Muscle layer of duodenum (tissue), 2 donors: ENCODE data around the gene MYH13.

Experiments used
- H3K27ac ChIP-seq: one replicate; pipeline ENCODE4 v1.7.0; 2013; ENCODE audit warnings: mild to moderate bottlenecking, low read length
- H3K27me3 ChIP-seq: one replicate; pipeline ENCODE4 v1.7.0; 2013; ENCODE audit warnings: low read depth, mild to moderate bottlenecking, control low read depth, low read length
- H3K36me3 ChIP-seq, 2 donors: one replicate each; pipeline ENCODE4 v1.7.0; 2013; ENCODE audit warnings: low read length in 2 of 2, control low read depth in 1 of 2, mild to moderate bottlenecking in 1 of 2; ENCODE audit not compliant: insufficient read depth in 2 of 2, control insufficient read depth in 1 of 2
- H3K4me1 ChIP-seq, 2 donors: one replicate each; pipeline ENCODE4 v1.7.0; 2013; ENCODE audit warnings: low read length in 2 of 2, mild to moderate bottlenecking in 2 of 2, control low read depth in 1 of 2, moderate library complexity in 1 of 2; ENCODE audit not compliant: insufficient read depth in 2 of 2, control insufficient read depth in 1 of 2
- H3K4me3 ChIP-seq, 2 donors: one replicate each; pipeline ENCODE4 v1.7.0; 2013; ENCODE audit warnings: low read length in 2 of 2, low read depth in 1 of 2, mild to moderate bottlenecking in 1 of 2
- H3K9me3 ChIP-seq, 2 donors: one replicate each; pipeline ENCODE4 v1.7.0; 2013; ENCODE audit warnings: low read length in 2 of 2, control low read depth in 1 of 2, mild to moderate bottlenecking in 1 of 2; ENCODE audit not compliant: control insufficient read depth in 1 of 2
- donor health status: healthy.

Gene MYH13

DNA sequence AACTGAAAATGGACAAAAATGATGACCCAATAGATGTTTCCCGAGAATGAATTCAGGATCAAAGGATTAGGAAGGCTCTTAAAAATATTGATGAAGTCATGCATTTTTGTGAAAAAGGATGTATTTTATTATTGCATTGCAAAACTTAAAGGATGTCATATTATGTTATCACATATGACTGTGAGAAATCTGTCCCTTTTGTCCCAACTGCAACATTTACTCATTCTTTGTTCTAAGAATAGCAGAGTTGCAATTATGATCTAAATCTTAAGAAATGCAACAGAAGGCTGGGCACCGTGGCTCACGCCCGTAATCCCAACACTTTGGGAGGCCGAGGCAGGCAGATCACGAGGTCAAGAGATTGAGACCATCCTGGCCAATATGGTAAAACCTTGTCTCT is 13.1 kb upstream of the MYH13 start:
- H3K27me3 ChIP-seq = no peaks in the 10 kb centered on the region
- no peaks in the 10 kb centered on the region for H3K36me3 ChIP-seq
- H3K4me3 ChIP-seq = no peak overlapping the region
- H3K27ac ChIP-seq = no peak overlapping the region
- no peaks in the 10 kb centered on the region for H3K9me3 ChIP-seq
- H3K4me1 ChIP-seq = no peaks in the 10 kb centered on the region

DNA sequence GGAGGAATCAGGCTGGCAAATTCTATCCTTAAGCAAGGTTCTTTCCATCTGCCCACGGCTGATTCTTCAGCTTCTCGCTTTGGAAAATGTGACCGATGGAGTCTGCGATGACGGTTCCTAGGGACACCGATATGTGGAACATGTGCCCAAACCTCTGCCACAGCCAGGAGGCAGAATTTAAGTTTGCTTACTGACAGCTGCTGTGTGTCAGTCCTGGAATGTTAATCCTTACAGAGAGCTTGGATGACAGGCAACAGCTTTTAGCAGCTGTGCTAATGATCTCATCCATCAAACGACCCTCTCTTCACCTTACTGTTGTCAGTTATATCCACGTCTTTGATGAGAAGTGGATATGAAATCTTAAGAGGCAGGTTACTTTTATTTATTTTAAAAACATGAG is 11.4 kb upstream of the MYH13 start:
- Histone ChIP-seq H3K4me1 (no peaks in the 10 kb centered on the region), H3K27me3 (no peaks in the 10 kb centered on the region), H3K9me3 (no peaks in the 10 kb centered on the region), H3K36me3 (no peaks in the 10 kb centered on the region), H3K27ac (no peak overlapping the region), H3K4me3 (no peak overlapping the region)

DNA sequence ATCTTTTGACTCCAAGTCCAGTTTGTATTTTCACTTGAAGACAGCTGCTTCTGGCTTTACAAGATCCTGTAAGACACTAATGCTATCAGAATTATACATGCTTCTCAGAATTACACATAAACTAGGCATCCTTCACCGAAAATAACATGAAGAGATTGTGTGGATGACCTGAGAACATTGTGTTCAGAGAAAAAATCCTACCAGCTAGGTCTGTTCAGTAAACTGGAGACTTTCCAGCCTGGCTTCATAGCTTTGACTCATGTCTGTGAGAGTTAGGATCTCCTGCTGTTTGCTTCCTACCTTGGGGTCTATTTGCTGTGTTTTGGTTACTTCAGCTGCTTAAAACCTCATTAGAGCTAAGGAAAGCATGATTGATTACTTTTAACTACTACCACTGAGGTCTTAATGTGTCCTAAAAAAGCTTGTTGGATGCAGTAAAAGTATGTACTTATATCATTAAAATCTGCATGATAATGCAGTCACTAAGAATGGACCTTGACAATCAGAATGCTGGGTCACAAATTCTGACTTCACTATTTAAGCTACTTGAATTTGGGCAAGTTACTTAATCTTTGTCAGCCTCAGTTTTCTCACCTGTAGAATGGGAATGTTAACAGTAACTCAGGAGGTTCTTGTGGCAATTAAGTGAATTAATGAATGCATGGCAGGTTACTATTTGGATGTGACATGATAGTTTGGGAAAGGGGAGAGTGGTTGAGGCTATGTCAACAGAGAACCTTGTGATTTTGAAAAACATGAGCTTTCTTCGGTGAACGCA is 8.0 kb upstream of the MYH13 start:
- Histone ChIP-seq H3K9me3 (no peaks in the 10 kb centered on the region), H3K4me1 (no peaks in the 10 kb centered on the region), H3K4me3 (no peak overlapping the region), H3K36me3 (no peaks in the 10 kb centered on the region), H3K27me3 (no peaks in the 10 kb centered on the region), H3K27ac (no peak overlapping the region)

DNA sequence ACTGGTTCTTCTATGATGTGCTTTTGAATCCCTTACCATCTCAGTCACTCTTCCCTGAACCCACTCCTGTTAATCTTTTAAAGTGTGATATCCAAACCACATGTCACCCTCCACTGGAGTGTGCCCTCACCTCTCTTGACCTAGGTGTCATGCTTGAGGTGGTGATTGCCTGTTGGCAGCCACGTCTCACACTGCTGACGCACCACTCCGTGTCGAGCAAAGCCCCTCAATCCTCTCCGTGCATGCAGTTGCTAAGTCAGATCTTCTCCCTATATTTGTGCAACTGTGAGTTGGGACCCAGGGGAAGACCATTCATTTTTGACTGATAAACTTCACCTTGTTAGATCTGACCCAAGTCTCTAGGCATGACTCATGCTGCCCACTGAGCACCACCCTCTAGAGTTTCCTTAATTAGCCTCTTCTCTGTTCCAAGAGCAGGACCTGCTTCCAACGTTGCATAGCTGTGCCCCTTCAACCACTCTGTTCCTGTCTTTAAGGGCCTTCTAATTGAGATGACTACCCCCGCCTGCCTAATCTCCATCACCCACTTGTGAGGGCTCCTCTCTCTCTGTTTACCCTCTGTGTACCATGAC is 2.7 kb downstream of the MYH13 start:
- Histone ChIP-seq H3K4me1 (no peaks in the 10 kb centered on the region), H3K36me3 (no peaks in the 10 kb centered on the region), H3K9me3 (no peaks in the 10 kb centered on the region)

DNA sequence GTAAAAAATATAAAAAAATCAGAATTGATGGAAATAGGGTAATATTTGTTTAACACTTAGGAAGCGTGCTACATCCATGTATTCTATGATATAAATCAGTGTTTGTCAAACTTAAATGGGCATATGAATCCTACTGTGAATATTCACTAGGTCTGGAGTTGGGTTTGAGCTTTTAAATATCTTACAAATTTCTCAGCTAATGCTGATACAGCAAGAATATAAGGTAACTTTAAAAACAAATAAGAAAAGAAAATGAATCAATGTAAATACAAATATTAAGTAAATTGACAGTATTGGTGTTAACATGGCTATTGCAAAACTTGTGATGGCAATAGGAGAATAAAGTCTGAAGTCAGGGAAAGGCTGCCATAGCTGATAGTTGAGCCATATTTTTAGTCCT is 3.6 kb downstream of the MYH13 start:
- H3K4me1 ChIP-seq = no peaks in the 10 kb centered on the region
- H3K36me3 ChIP-seq = no peaks in the 10 kb centered on the region
- H3K27ac ChIP-seq = no peak overlapping the region
- no peaks in the 10 kb centered on the region for H3K9me3 ChIP-seq
- no peaks in the 10 kb centered on the region for H3K27me3 ChIP-seq
- no peak overlapping the region for H3K4me3 ChIP-seq

More for the DNA sequence above, 2.7 kb downstream of the MYH13 start:
- H3K27ac ChIP-seq = no peak overlapping the region
- no peaks in the 10 kb centered on the region for H3K27me3 ChIP-seq
- H3K4me3 ChIP-seq = no peak overlapping the region

DNA sequence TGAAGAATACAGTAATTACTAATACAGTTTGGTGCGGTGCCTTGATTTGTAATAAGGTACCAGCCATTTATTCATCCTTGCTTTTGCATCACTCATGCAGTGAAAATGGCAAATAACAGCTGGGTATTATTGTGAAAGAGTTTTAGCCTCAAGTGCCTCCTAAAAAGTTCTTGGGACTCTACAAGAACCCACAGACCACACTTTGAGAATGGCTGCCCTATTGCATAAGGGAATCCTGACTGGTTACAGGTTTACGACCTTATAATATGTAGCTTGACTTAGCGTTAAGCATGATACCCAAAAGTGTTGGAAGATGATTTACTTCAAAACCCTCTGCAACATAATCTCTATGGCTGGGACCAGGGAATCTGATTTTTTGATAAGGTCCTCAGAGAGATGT is 4.2 kb downstream of the MYH13 start:
- H3K4me1 ChIP-seq = no peaks in the 10 kb centered on the region
- no peaks in the 10 kb centered on the region for H3K27me3 ChIP-seq
- H3K36me3 ChIP-seq = no peaks in the 10 kb centered on the region
- H3K27ac ChIP-seq = no peak overlapping the region
- H3K4me3 ChIP-seq = no peak overlapping the region
- no peaks in the 10 kb centered on the region for H3K9me3 ChIP-seq

DNA sequence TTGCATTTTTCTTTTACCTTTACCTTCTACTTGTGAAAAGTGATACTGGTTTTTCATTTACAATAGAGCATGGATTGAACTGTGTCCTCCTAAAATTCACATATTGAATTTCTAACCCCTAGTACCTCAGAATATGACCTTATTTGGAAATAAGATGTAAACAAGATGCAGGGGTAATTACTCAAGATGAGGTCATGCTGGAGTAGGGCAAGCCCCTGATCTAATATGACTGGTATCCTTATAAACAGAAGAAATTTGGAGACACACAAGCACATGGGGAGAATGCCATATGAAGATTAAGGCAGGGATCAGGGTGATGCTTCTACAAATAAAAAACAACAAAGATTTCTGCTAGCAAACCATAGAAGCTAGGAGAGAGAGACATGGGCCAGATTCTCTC is 12.2 kb downstream of the MYH13 start:
- no peaks in the 10 kb centered on the region for H3K36me3 ChIP-seq
- H3K4me3 ChIP-seq = no peak overlapping the region
- H3K9me3 ChIP-seq = no peaks in the 10 kb centered on the region
- no peak overlapping the region for H3K27ac ChIP-seq
- no peaks in the 10 kb centered on the region for H3K4me1 ChIP-seq
- H3K27me3 ChIP-seq = no peaks in the 10 kb centered on the region

DNA sequence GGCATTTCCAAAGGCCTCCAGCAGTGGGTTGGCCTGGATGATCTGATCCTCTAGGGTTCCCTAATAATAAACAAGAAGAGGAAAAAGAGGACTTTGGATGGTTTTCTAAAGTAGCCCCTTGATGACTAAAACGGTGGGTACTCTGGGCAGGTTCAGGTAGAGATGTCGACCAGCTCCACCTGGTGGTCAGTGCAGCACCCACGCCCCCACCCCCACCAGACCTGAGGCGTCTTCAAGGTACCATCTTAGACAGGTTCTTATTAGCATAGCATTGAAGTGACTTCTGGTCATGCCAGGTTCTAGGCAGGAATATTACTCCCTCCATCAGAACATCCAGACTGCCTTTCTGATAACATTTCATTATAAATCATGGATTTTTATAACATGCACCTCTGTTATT is 15.0 kb downstream of the MYH13 start:
- H3K9me3 ChIP-seq = no peaks in the 10 kb centered on the region
- H3K4me1 ChIP-seq = no peaks in the 10 kb centered on the region
- H3K4me3 ChIP-seq = no peak overlapping the region
- H3K27ac ChIP-seq = no peak overlapping the region
- H3K36me3 ChIP-seq = no peaks in the 10 kb centered on the region
- H3K27me3 ChIP-seq = no peaks in the 10 kb centered on the region

DNA sequence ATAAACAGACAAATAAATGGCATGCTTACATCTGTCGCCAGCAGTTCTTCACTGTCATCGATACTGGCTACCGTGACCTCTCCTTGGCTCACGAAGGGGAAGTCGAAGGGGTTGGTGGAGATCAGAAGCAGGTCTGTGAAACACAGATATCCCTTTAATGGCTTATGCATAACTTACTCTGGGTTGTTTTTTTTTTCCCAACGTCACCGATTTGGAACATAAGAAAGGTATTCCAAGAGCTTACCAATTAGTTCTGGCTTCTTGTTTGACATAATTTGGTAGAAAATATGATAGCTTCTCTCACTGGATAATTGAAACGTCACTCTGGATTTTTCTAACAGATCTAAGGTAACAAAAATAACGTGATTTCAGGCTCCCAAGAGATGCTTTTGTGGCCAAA is 18.2 kb downstream of the MYH13 start:
- no peaks in the 10 kb centered on the region for H3K9me3 ChIP-seq
- no peak overlapping the region for H3K4me3 ChIP-seq
- H3K36me3 ChIP-seq = no peaks in the 10 kb centered on the region
- no peak overlapping the region for H3K27ac ChIP-seq
- H3K27me3 ChIP-seq = no peaks in the 10 kb centered on the region
- H3K4me1 ChIP-seq = no peaks in the 10 kb centered on the region

DNA sequence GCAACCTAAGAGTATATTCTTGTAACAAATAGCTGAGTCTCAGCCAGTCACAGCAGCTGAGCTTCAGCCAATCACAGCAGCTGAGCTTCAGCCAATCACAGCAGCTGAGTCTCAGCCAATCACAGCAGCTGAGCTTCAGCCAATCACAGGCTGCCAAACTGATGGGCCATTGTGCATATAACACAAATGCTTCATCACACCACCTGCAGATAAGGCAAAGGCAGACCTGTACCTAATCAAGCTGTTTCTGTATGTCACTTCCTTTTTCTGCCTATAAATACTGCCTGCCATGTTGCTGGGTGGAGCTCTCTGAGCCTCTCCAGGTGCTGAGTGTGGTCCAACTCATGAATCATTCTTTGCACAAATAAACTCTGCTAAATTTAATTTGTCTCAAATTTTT is 19.9 kb downstream of the MYH13 start:
- no peaks in the 10 kb centered on the region for H3K27me3 ChIP-seq
- no peaks in the 10 kb centered on the region for H3K4me1 ChIP-seq
- no peak overlapping the region for H3K27ac ChIP-seq
- no peak overlapping the region for H3K4me3 ChIP-seq
- no peaks in the 10 kb centered on the region for H3K9me3 ChIP-seq
- no peaks in the 10 kb centered on the region for H3K36me3 ChIP-seq

DNA sequence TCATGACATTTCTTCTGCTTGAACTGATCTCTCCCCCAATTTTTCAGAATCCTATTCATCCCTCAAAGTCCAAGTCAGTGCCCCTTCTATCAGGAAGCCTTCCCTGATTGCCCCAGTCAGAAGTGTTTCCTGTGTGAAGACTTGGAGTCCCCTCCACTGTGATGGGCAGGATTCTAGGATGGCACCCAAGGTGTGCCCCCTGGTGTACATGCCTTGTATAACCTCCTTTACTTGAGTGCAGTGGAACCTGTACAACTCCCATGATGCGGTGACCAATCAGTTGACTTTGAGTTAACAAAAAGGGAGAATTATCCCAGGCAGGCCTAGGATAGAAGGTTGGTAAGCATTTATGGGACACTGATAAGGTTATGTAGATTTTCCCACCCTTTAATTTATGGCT is 23.4 kb downstream of the MYH13 start:
- Histone ChIP-seq H3K9me3 (no peaks in the 10 kb centered on the region), H3K36me3 (no peaks in the 10 kb centered on the region)

DNA sequence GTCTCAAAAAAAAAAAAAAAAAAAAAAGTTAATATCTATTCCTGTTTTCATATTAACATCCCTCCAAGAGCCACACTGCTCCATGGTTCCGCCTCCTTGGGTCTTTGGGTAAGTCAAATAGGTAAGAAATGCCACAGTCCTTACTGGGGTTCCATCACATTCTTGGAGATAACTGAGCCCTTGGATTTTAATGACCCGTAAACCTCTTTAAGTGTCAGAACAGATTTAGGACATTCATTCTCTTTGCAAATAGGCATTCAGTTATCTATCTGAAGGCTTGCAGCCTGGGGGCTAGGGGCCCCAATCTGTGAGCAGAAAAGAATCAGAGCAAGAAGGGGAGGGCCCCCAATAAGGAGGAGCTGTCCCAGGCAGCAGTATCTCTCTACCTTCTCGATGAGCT is 28.0 kb downstream of the MYH13 start:
- no peaks in the 10 kb centered on the region for H3K9me3 ChIP-seq
- H3K36me3 ChIP-seq = no peaks in the 10 kb centered on the region
- no peak overlapping the region for H3K27ac ChIP-seq
- H3K4me1 ChIP-seq = no peaks in the 10 kb centered on the region
- H3K27me3 ChIP-seq = no peaks in the 10 kb centered on the region
- H3K4me3 ChIP-seq = no peak overlapping the region

More for the DNA sequence above, 23.4 kb downstream of the MYH13 start:
- no peak overlapping the region for H3K27ac ChIP-seq
- no peak overlapping the region for H3K4me3 ChIP-seq
- no peaks in the 10 kb centered on the region for H3K27me3 ChIP-seq
- no peaks in the 10 kb centered on the region for H3K4me1 ChIP-seq
